GM12878 (cell line): ENCODE measurements around the gene NPTX1.

Experiments used
- CHD1 ChIP-seq: IDR thresholded peaks from 2 replicates; pipeline ENCODE4 v1.6.1; 2012; ENCODE audit warnings: low read depth, low read length, improper control_type of control experiment
- CHD2 ChIP-seq: IDR thresholded peaks from 2 replicates; pipeline ENCODE4 v1.6.1; 2011; ENCODE audit warnings: low read depth, low read length, improper control_type of control experiment, borderline replicate concordance
- EZH2 ChIP-seq: IDR thresholded peaks from 2 replicates; pipeline ENCODE4 v1.6.1; 2012; ENCODE audit warnings: low read depth, mild to moderate bottlenecking, control low read depth, inconsistent platforms, low read length, borderline replicate concordance; ENCODE audit not compliant: control insufficient read depth
- GATAD2B ChIP-seq: fragments of 450-650 bp; conservative IDR thresholded peaks from 2 replicates; pipeline ENCODE4 v1.6.1; 2017; ENCODE audit warnings: low read depth, mild to moderate bottlenecking, moderate library complexity
- IRF4 ChIP-seq: IDR thresholded peaks from 2 replicates; pipeline ENCODE4 v1.6.1; 2011; ENCODE audit warnings: low read depth, low read length
- NR2C1 ChIP-seq: fragments of 450-650 bp; IDR thresholded peaks from 2 replicates; pipeline ENCODE4 v1.6.1; 2017; ENCODE audit warnings: antibody characterized with exemption, mild to moderate bottlenecking, moderate library complexity
- POLR2A ChIP-seq: IDR thresholded peaks from 2 replicates; pipeline ENCODE4 v1.6.1; 2011; ENCODE audit warnings: low read depth, mild to moderate bottlenecking, low read length
- POLR2AphosphoS5 ChIP-seq: IDR thresholded peaks from 2 replicates; pipeline ENCODE4 v1.6.1; 2011; ENCODE audit warnings: mild to moderate bottlenecking, low read length, inconsistent platforms
- SMC3 ChIP-seq: IDR thresholded peaks from 2 replicates; pipeline ENCODE4 v1.6.1; 2011; ENCODE audit warnings: low read length, improper control_type of control experiment, borderline replicate concordance
- SP1 ChIP-seq: IDR thresholded peaks from one replicate; pipeline ENCODE4 v1.6.1; 2011; ENCODE audit warnings: low read depth, low read length
- YY1 ChIP-seq: IDR thresholded peaks from 2 replicates; pipeline ENCODE4 v1.6.1; 2011; ENCODE audit warnings: low read depth, mild to moderate bottlenecking, low read length
- TF ChIP-seq, protein P1 (sequence below): fragments of 450-650 bp; IDR thresholded peaks from 2 replicates; pipeline ENCODE4 v1.6.1; 2017; ENCODE audit warnings: antibody characterized with exemption, mild to moderate bottlenecking, moderate library complexity
- TF ChIP-seq, protein P2 (sequence below): IDR thresholded peaks from 2 replicates; pipeline ENCODE4 v1.6.1; 2011; ENCODE audit warnings: low read depth, mild to moderate bottlenecking, low read length, moderate library complexity, borderline replicate concordance; ENCODE audit errors: extremely low read depth
- TF ChIP-seq, protein P3 (sequence below): IDR thresholded peaks from 2 replicates; pipeline ENCODE4 v1.6.1; 2012; ENCODE audit warnings: low read depth, low read length, improper control_type of control experiment

DNA sequence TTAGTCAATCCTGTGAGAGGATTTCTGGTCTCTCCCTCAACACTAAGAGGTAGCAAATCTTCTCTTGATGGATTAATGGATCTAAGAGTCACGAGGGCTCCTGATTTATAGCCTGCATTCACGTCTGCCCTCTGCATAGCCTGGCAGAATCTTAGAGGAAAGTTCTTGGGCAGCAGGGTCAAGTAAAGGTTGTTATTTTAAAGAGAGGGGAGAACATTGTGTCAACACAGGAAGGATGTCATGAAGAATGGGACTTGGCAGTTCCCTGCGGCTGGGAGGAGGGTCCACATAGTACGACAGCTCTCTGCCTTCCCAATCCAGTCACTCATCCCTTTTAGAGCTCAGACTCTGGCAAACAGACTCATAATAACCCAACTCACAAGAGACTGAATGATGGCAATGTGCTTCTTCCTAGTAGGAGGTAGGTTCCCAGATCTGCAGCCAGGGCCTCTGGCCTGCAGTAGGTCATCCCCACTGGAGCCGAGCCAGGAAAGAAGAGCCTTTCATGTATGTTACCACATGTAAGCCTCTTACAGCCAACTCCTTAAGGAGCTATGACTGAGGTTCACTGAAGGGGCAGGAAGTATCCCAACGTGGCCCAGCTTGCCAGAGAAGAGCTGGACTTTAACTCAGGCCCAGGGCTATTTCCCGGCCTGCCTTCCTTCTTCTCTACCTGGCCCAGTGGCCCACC lies 42.8 kb upstream of the NPTX1 start:
- no peak for TF ChIP-seq SMC3
- TF ChIP-seq POLR2AphosphoS5 = no peak
- TF ChIP-seq NR2C1 = no peak
- TF ChIP-seq, protein P1, sequence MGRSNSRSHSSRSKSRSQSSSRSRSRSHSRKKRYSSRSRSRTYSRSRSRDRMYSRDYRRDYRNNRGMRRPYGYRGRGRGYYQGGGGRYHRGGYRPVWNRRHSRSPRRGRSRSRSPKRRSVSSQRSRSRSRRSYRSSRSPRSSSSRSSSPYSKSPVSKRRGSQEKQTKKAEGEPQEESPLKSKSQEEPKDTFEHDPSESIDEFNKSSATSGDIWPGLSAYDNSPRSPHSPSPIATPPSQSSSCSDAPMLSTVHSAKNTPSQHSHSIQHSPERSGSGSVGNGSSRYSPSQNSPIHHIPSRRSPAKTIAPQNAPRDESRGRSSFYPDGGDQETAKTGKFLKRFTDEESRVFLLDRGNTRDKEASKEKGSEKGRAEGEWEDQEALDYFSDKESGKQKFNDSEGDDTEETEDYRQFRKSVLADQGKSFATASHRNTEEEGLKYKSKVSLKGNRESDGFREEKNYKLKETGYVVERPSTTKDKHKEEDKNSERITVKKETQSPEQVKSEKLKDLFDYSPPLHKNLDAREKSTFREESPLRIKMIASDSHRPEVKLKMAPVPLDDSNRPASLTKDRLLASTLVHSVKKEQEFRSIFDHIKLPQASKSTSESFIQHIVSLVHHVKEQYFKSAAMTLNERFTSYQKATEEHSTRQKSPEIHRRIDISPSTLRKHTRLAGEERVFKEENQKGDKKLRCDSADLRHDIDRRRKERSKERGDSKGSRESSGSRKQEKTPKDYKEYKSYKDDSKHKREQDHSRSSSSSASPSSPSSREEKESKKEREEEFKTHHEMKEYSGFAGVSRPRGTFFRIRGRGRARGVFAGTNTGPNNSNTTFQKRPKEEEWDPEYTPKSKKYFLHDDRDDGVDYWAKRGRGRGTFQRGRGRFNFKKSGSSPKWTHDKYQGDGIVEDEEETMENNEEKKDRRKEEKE = no peak
- TF ChIP-seq EZH2 = no peak
- no peak for TF ChIP-seq IRF4
- TF ChIP-seq YY1 = no peak
- TF ChIP-seq, protein P2, sequence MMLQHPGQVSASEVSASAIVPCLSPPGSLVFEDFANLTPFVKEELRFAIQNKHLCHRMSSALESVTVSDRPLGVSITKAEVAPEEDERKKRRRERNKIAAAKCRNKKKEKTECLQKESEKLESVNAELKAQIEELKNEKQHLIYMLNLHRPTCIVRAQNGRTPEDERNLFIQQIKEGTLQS = no peak
- TF ChIP-seq, protein P3, sequence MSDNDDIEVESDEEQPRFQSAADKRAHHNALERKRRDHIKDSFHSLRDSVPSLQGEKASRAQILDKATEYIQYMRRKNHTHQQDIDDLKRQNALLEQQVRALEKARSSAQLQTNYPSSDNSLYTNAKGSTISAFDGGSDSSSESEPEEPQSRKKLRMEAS = no peak
- no peak for TF ChIP-seq SP1
- TF ChIP-seq CHD1 = no peak
- TF ChIP-seq CHD2 = no peak
- TF ChIP-seq POLR2A = no peak
- no peak for TF ChIP-seq GATAD2B
